GM10266 (cell line): Measurements from ENCODE around the gene COL5A3.
A peak's percentile ranks its signal among the peaks of the same experiment; 100 is the strongest.
"Not testable (repeated sequence)": the region's sequence is repeated elsewhere in the genome, so short reads cannot be mapped to it uniquely, and the experiment has no call there.

Source experiments
- DNase-seq: peaks from one replicate; pipeline ENCODE4 v3.0.0; 2012; ENCODE audit errors: extremely low spot score
- CTCF ChIP-seq: IDR thresholded peaks from 2 replicates; pipeline ENCODE4 v1.5.1; 2012; ENCODE audit warnings: mild to moderate bottlenecking, low read depth; ENCODE audit not compliant: control insufficient read depth, insufficient read depth; ENCODE audit errors: missing control alignments

The COL5A3 gene

GRCh38 chr19:10037367-10037766 lies 27.1 kb upstream of the COL5A3 start:
- no peak for DNase-seq
- no peak for TF ChIP-seq CTCF

GRCh38 chr19:10036601-10037071 lies 26.3 kb upstream of the COL5A3 start:
- no peak for TF ChIP-seq CTCF
- DNase-seq: no peak

GRCh38 chr19:10033614-10034013 lies 23.3 kb upstream of the COL5A3 start:
- no peak for DNase-seq
- TF ChIP-seq CTCF: no peak

- peak; percentile 98 for TF ChIP-seq CTCF
- peak; percentile 91 for DNase-seq
Observed at GRCh38 chr19:10027158-10027997, 17.1 kb upstream of the COL5A3 start.

GRCh38 chr19:10026744-10027143 lies 16.4 kb upstream of the COL5A3 start:
- TF ChIP-seq CTCF: no peak
- no peak for DNase-seq

GRCh38 chr19:10023096-10023495 lies 12.8 kb upstream of the COL5A3 start:
- not testable (repeated sequence) for DNase-seq

- TF ChIP-seq CTCF: no peak
- no peak for DNase-seq
Observed at GRCh38 chr19:10021863-10022262, 11.6 kb upstream of the COL5A3 start.

GRCh38 chr19:10021446-10021845 lies 11.1 kb upstream of the COL5A3 start:
- DNase-seq: no peak
- TF ChIP-seq CTCF: no peak
